ENCODE data around the gene MEGF8. TPM values are rescaled to one million over a fixed set of nuclear protein-coding genes. Genes with fewer than 3 reads are reported as not detected.

MEGF8 gene
- total and polyA plus RNA-seq, 2 experiments from 2014 or later, result 5.4 to 26.6 TPM

- no peak for DNase-seq
- Histone ChIP-seq H4K20me1 (ENCODE audit: insufficient read depth) (no peaks in the 10 kb centered on the region), H3K27ac (no peak overlapping the region), H3K9me2 (ENCODE audit: insufficient read depth) (no peaks in the 10 kb centered on the region), H3K4me2 (ENCODE audit: unreplicated experiment) (no peak overlapping the region), H3K27me3 (replicated peaks; ENCODE audit: insufficient read depth) (no peaks in the 10 kb centered on the region), H3K36me3 (ENCODE audit: low read depth) (peaks cover 8% of the 10 kb centered on the region; the same call in 1 of the 2 replicates), H3K4me3 (no peak overlapping the region), H3K9ac (no peak overlapping the region), H3K9me3 (ENCODE audit: low read depth) (no peaks in the 10 kb centered on the region), H3F3A (ENCODE audit: insufficient read depth) (no peaks in the 10 kb centered on the region), H3K79me2 (ENCODE audit: insufficient read depth) (peaks cover 16% of the 10 kb centered on the region), H3K4me1 (ENCODE audit: insufficient read depth) (no peaks in the 10 kb centered on the region), H2AFZ (no peak overlapping the region)
- TF ChIP-seq EZH2phosphoT487 (IDR thresholded peaks at IDR 0.05; ENCODE audit: insufficient read depth, low read depth) (no peak), EZH2 (IDR thresholded peaks at IDR 0.05; ENCODE audit: insufficient read depth, poor library complexity, severe bottlenecking) (no peak)
- WGBS, 2 experiments (ENCODE audit: low coverage in 1 of 2, low lambda C conversion rate in 2 of 2, missing lambda C conversion rate in 2 of 2), result 77 to 81% methylated on average over 9 of the region's 9 CpGs
- in situ Hi-C loops (cut with MboI), result no loop called here
Observed at GRCh38 chr19:42291435-42291810, 34.0 kb upstream of the MEGF8 start.

DNA sequence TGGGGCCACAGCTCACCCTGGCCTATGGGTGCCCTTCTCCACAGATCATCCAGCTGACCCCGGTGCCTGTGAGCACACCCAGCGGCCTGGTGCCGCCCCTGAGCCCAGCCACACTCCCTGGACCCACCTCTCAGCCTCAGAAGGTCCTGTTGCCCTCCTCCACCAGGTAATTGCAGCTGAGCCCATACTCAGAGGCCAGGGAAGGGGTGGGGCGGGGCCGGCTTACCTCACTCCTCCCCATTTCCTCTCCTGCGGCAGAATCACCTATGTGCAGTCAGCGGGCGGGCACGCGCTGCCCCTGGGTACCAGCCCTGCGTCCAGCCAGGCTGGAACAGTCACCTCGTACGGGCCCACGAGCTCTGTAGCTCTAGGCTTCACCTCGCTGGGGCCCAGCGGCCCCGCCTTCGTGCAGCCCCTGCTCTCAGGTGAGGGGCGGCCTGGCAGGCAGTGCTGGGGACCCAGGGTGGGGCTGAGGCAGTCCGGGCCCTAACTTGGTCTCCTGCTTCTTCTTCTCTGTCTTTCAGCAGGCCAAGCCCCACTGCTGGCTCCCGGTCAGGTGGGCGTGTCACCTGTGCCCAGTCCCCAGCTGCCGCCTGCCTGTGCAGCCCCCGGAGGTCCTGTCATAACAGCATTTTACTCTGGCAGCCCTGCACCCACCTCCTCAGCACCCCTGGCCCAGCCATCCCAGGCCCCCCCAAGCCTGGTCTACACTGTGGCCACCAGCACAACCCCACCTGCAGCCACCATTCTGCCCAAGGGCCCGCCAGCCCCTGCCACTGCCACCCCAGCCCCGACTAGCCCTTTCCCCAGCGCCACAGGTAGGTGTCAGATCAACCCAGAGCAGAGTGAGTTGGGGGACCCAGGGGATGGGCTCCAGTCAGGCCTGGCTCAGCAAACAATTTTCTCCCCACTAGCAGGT, 33.1 kb upstream of the MEGF8 start:
- 93% methylated on average over 26 to 27 of the region's 27 CpGs for WGBS, 2 experiments (ENCODE audit: low coverage in 1 of 2, low lambda C conversion rate in 2 of 2, missing lambda C conversion rate in 2 of 2)
- Histone ChIP-seq H3K4me1 (ENCODE audit: insufficient read depth) (no peaks in the 10 kb centered on the region), H3K27ac (no peak overlapping the region), H3K4me2 (ENCODE audit: unreplicated experiment) (no peak overlapping the region), H3K9me3 (ENCODE audit: low read depth) (no peaks in the 10 kb centered on the region), H3F3A (ENCODE audit: insufficient read depth) (no peaks in the 10 kb centered on the region), H3K79me2 (ENCODE audit: insufficient read depth) (peaks cover 11% of the 10 kb centered on the region; the same call in 1 of the 2 replicates), H2AFZ (no peak overlapping the region), H3K27me3 (replicated peaks; ENCODE audit: insufficient read depth) (no peaks in the 10 kb centered on the region), H3K9ac (no peak overlapping the region), H3K9me2 (ENCODE audit: insufficient read depth) (no peaks in the 10 kb centered on the region), H3K36me3 (ENCODE audit: low read depth) (peaks cover 8% of the 10 kb centered on the region; the same call in 1 of the 2 replicates), H3K4me3 (no peak overlapping the region), H4K20me1 (ENCODE audit: insufficient read depth) (no peaks in the 10 kb centered on the region)
- in situ Hi-C loops (cut with MboI), result no loop called here
- DNase-seq, result no peak
- TF ChIP-seq EZH2phosphoT487 (IDR thresholded peaks at IDR 0.05; ENCODE audit: insufficient read depth, low read depth) (no peak), EZH2 (IDR thresholded peaks at IDR 0.05; ENCODE audit: insufficient read depth, poor library complexity, severe bottlenecking) (no peak)

- in situ Hi-C loops (cut with MboI), result no loop called here
- Histone ChIP-seq H3K9me3 (ENCODE audit: low read depth) (no peaks in the 10 kb centered on the region), H4K20me1 (ENCODE audit: insufficient read depth) (no peaks in the 10 kb centered on the region)
Observed at GRCh38 chr19:42292963-42293362, 32.5 kb upstream of the MEGF8 start.

DNA sequence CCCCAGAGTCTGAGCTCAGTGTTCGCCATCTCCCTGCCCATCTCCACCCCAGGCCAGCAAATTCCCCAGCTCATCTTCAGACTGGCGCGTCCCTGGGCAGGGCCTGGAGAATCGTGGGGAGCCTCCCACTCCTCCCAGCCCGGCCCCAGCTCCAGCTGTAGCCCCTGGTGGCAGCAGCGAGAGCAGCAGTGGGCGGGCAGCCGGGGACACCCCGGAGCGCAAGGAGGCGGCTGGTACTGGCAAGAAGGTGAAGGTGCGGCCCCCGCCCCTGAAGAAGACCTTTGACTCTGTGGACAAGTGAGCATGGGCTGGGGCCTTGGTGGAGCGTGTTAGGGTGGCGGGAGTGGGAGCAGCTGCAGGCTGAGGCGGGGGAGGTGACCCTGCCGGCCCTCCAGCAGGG, 31.9 kb upstream of the MEGF8 start:
- no peak for TF ChIP-seq EZH2 (IDR thresholded peaks at IDR 0.05; ENCODE audit: insufficient read depth, poor library complexity, severe bottlenecking)
- TF ChIP-seq EZH2phosphoT487 (IDR thresholded peaks at IDR 0.05; ENCODE audit: insufficient read depth, low read depth), result no peak
- Histone ChIP-seq H3K79me2 (ENCODE audit: insufficient read depth) (no peaks in the 10 kb centered on the region), H3F3A (ENCODE audit: insufficient read depth) (no peaks in the 10 kb centered on the region), H3K4me3 (no peak overlapping the region), H3K27me3 (replicated peaks; ENCODE audit: insufficient read depth) (no peaks in the 10 kb centered on the region), H3K9me3 (ENCODE audit: low read depth) (no peaks in the 10 kb centered on the region), H3K27ac (no peak overlapping the region), H3K9me2 (ENCODE audit: insufficient read depth) (no peaks in the 10 kb centered on the region), H3K36me3 (ENCODE audit: low read depth) (peaks cover 8% of the 10 kb centered on the region; the same call in 1 of the 2 replicates), H4K20me1 (ENCODE audit: insufficient read depth) (no peaks in the 10 kb centered on the region), H3K4me2 (ENCODE audit: unreplicated experiment) (no peak overlapping the region), H2AFZ (no peak overlapping the region), H3K9ac (no peak overlapping the region), H3K4me1 (ENCODE audit: insufficient read depth) (no peaks in the 10 kb centered on the region)
- 70 to 75% methylated on average over 13 to 17 of the region's 17 CpGs for WGBS, 2 experiments (ENCODE audit: low coverage in 1 of 2, low lambda C conversion rate in 2 of 2, missing lambda C conversion rate in 2 of 2)
- in situ Hi-C loops (cut with MboI), result no loop called here
- DNase-seq, result no peak

More at GRCh38 chr19:42292963-42293362, 32.5 kb upstream of the MEGF8 start:
- H3K4me2 ChIP-seq (ENCODE audit: unreplicated experiment), result no peak overlapping the region
- no peak overlapping the region for H2AFZ ChIP-seq
- peaks cover 5% of the 10 kb centered on the region; the same call in 1 of the 2 replicates for H3K79me2 ChIP-seq (ENCODE audit: insufficient read depth)
- H3K27ac ChIP-seq, result no peak overlapping the region
- TF ChIP-seq EZH2 (IDR thresholded peaks at IDR 0.05; ENCODE audit: insufficient read depth, poor library complexity, severe bottlenecking) (no peak), EZH2phosphoT487 (IDR thresholded peaks at IDR 0.05; ENCODE audit: insufficient read depth, low read depth) (no peak)
- no peaks in the 10 kb centered on the region for H3K9me2 ChIP-seq (ENCODE audit: insufficient read depth)
- 90 to 93% methylated on average over 12 to 14 of the region's 14 CpGs for WGBS, 2 experiments (ENCODE audit: low coverage in 1 of 2, low lambda C conversion rate in 2 of 2, missing lambda C conversion rate in 2 of 2)
- no peak overlapping the region for H3K9ac ChIP-seq
- no peaks in the 10 kb centered on the region for H3F3A ChIP-seq (ENCODE audit: insufficient read depth)
- DNase-seq, result no peak
- no peak overlapping the region for H3K4me3 ChIP-seq
- H3K27me3 ChIP-seq (replicated peaks; ENCODE audit: insufficient read depth), result no peaks in the 10 kb centered on the region
- peaks cover 8% of the 10 kb centered on the region; the same call in 1 of the 2 replicates for H3K36me3 ChIP-seq (ENCODE audit: low read depth)
- no peaks in the 10 kb centered on the region for H3K4me1 ChIP-seq (ENCODE audit: insufficient read depth)
